ENCODE results near the gene HLCS. TPM values are rescaled to one million over a fixed set of nuclear protein-coding genes. Genes with fewer than 3 reads are reported as not detected.
"Not testable (repeated sequence)": the region's sequence is repeated elsewhere in the genome, so short reads cannot be mapped to it uniquely, and the experiment has no call there.

HLCS gene
- total RNA-seq, 3 donors from 2014 or later: 19.5 to 26.2 (median 20.3) TPM

DNA sequence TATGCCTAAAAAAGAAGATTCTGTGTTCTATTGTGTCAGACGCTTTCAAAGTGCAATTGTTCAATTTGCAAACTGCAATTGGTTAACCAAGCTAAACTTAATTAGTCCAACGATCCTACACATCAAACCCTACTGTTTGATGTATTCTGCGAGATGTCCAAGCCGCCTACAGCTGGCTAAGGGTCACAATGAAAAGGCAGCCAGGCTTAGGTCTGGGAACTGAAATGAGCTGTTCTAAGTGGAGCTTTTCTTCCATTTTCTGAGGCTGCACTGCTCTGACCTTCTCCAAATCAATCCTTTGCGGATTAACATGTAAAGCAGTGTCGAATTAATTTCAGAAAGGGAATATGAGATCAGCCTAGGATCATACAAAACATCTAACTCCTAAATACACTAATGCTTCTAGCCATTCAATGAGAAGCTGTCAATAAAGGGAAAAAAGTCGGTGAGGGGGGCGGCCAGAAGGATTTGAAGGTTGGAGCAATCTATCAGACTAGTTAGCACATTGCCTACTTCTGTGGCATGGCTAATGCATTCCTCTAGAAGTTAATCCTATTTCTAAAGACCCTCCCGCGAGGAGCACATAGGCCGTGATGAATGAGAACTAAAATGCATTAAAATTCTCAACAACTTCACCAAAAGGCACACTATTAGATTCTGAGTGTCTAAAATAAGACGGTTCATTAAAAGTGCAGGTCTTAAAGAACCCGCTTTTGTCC is 148.6 kb downstream of the HLCS start:
- no peak for DNase-seq (ENCODE audit: low spot score in 2 of 2)
- Histone ChIP-seq H3K4me1 (no peaks in the 10 kb centered on the region), H3K27me3 (no peaks in the 10 kb centered on the region), H3K27ac (no peak overlapping the region), H3K4me3 (no peak overlapping the region), H3K9me3 (no peaks in the 10 kb centered on the region), H3K36me3 (no peaks in the 10 kb centered on the region)
- intact Hi-C loops (cut with DNase I; ENCODE audit: low total_unique reads): loop anchor here (2.0 kb wide), 1 partner anchor 63 kb away; no protein-coding TSS in a partner anchor
- TF ChIP-seq, protein P1, sequence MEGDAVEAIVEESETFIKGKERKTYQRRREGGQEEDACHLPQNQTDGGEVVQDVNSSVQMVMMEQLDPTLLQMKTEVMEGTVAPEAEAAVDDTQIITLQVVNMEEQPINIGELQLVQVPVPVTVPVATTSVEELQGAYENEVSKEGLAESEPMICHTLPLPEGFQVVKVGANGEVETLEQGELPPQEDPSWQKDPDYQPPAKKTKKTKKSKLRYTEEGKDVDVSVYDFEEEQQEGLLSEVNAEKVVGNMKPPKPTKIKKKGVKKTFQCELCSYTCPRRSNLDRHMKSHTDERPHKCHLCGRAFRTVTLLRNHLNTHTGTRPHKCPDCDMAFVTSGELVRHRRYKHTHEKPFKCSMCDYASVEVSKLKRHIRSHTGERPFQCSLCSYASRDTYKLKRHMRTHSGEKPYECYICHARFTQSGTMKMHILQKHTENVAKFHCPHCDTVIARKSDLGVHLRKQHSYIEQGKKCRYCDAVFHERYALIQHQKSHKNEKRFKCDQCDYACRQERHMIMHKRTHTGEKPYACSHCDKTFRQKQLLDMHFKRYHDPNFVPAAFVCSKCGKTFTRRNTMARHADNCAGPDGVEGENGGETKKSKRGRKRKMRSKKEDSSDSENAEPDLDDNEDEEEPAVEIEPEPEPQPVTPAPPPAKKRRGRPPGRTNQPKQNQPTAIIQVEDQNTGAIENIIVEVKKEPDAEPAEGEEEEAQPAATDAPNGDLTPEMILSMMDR (IDR thresholded peaks at IDR 0.05): no peak
- TF ChIP-seq POLR2A (IDR thresholded peaks at IDR 0.05): no peak
- TF ChIP-seq POLR2AphosphoS5 (IDR thresholded peaks at IDR 0.05): no peak

DNA sequence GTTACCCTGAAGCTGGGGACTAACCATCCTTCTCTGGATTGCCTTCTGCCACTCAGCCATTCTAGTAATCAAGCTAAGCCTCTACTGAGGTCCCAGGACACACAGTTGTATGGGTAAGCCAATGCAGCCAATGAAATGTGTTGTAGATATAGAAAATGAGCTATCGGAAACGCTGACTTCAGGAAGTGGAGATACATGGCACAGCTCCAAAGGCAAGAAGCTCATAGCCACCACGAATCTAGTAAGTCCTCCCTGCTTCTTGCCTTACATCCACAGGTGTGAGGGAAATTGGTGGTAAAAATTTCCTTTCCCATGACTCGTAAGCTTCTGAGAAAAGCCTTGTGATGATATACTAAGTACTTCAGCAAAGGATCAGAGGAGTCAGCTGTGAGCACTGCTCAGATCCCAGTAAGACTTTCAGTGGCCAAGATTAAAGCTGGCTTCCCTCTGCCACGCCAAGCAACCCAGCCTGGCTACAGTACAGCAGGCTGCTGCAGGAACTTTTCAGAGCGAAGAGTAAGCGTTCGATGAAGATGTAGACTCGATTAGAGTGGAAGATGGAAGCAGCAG is 149.8 kb downstream of the HLCS start:
- Histone ChIP-seq H3K4me1 (no peaks in the 10 kb centered on the region), H3K4me3 (no peak overlapping the region), H3K36me3 (no peaks in the 10 kb centered on the region), H3K27ac (no peak overlapping the region), H3K27me3 (no peaks in the 10 kb centered on the region), H3K9me3 (no peaks in the 10 kb centered on the region)
- no peak for TF ChIP-seq POLR2A (IDR thresholded peaks at IDR 0.05)
- TF ChIP-seq, protein P1 (IDR thresholded peaks at IDR 0.05): no peak
- TF ChIP-seq POLR2AphosphoS5 (IDR thresholded peaks at IDR 0.05): no peak
- intact Hi-C loops (cut with DNase I; ENCODE audit: low total_unique reads): no loop called here
- no peak for DNase-seq (ENCODE audit: low spot score in 2 of 2)

DNA sequence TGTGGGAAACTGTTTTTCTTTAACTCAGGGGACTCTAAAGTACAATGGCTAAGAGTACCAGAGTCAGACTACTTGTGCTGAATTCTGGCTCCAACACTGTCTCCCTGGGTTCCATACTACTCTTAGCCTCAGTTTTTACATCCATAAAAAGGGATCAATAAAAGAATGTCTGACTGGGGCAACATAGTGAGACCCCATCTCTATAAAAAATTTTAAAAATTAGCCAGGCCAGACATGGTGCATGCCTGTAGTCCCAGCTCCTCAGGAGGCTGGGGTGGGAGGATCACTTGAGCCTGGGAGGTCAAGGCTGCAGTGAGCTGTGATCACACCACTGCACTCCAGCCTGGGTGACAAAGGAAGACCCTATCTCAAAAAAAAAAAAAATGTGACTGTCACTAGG is 150.4 kb downstream of the HLCS start:
- H3K36me3 ChIP-seq; DNase-seq (ENCODE audit: low spot score in 2 of 2); H3K27ac ChIP-seq; H3K4me3 ChIP-seq; H3K27me3 ChIP-seq; H3K4me1 ChIP-seq; H3K9me3 ChIP-seq; intact Hi-C loops (cut with DNase I; ENCODE audit: low total_unique reads): not testable (repeated sequence)

DNA sequence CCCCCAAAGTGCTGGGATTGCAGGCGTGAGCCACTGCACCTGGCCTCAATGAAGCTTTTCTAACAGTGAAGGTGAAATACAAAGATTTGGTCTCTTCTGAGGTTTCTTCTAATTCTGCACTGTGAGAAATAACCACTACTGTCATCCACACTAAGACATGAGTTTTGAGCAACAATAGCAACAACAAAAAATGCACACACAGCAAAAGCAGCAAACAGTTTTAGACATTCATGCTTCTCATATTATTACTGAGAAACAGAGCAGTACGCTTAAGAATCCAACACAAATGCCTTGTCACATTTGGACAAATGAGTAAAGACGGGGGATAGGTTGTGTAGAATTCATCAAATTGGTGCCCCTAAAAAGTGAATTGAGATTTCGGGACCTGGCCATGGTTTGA is 151.2 kb downstream of the HLCS start:
- no peaks in the 10 kb centered on the region for H3K4me1 ChIP-seq
- no peak for DNase-seq (ENCODE audit: low spot score in 2 of 2)
- H3K9me3 ChIP-seq: no peaks in the 10 kb centered on the region
- H3K27me3 ChIP-seq: no peaks in the 10 kb centered on the region
- H3K27ac ChIP-seq: no peak overlapping the region
- TF ChIP-seq, protein P1 (IDR thresholded peaks at IDR 0.05): no peak
- no peak for TF ChIP-seq POLR2A (IDR thresholded peaks at IDR 0.05)
- no peak for TF ChIP-seq POLR2AphosphoS5 (IDR thresholded peaks at IDR 0.05)
- no peak overlapping the region for H3K4me3 ChIP-seq
- no peaks in the 10 kb centered on the region for H3K36me3 ChIP-seq
- intact Hi-C loops (cut with DNase I; ENCODE audit: low total_unique reads): no loop called here

DNA sequence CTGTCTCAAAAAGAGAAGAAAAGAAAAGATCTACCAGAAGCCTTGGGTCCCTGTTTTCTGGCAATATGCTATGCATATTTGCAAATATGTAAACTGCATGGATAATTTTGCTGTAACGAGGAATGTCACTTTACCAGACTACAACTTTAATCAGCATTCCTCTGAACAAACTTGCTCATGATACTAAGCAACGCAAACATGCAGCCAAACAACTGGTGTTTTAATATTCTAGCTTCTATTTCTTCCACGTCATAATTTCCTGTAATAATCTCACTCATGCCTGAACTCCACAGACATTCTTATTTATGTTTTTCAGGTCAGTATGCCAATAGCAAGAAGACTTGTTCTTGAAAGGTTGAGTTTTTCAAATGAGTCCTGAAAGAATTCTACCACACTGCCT is 153.4 kb downstream of the HLCS start:
- Histone ChIP-seq H3K4me1 (no peaks in the 10 kb centered on the region), H3K27me3 (no peaks in the 10 kb centered on the region), H3K9me3 (no peaks in the 10 kb centered on the region), H3K36me3 (no peaks in the 10 kb centered on the region), H3K4me3 (no peak overlapping the region), H3K27ac (no peak overlapping the region)
- no peak for DNase-seq (ENCODE audit: low spot score in 2 of 2)
- no peak for TF ChIP-seq POLR2AphosphoS5 (IDR thresholded peaks at IDR 0.05)
- TF ChIP-seq POLR2A (IDR thresholded peaks at IDR 0.05): no peak
- TF ChIP-seq, protein P1 (IDR thresholded peaks at IDR 0.05): no peak
- intact Hi-C loops (cut with DNase I; ENCODE audit: low total_unique reads): no loop called here

Measured in breast epithelium (tissue), 4 donors.